Measurements from ENCODE around the gene OR1J2.

GRCh38 chr9:122474561-122474960 is 36.0 kb upstream of the OR1J2 start:
- TF ChIP-seq CTCF (optimal IDR thresholded peaks at IDR 0.05 in 1 of 3, IDR thresholded peaks at IDR 0.05 in 1 of 3, conservative IDR thresholded peaks at IDR 0.05 in 1 of 3; ENCODE audit: extremely low read depth in 1 of 3, insufficient read depth in 2 of 3, low read length in 3 of 3) = no peak
- no peak for TF ChIP-seq EZH2 (IDR thresholded peaks at IDR 0.05; ENCODE audit: low read length)

Measured in keratinocyte (primary cell).